Mammary epithelial cell (primary cell): ENCODE data around the gene MSANTD1.

ENCODE experiments used
- EZH2 ChIP-seq: IDR thresholded peaks from 2 replicates; pipeline ENCODE4 v1.6.1; 2012; ENCODE audit warnings: low read length, inconsistent platforms, borderline replicate concordance
- TF ChIP-seq, protein P1 (sequence below), 2 donors: IDR thresholded peaks in 1 of 2; conservative IDR thresholded peaks in 1 of 2; 2 replicates each; pipeline ENCODE4 v1.5.1; 2011 to 2012; ENCODE audit warnings: inconsistent platforms in 2 of 2, low read length in 2 of 2, mild to moderate bottlenecking in 2 of 2, control low read depth in 1 of 2, low read depth in 1 of 2; ENCODE audit not compliant: insufficient read depth in 1 of 2; ENCODE audit errors: extremely low read depth in 1 of 2

DNA sequence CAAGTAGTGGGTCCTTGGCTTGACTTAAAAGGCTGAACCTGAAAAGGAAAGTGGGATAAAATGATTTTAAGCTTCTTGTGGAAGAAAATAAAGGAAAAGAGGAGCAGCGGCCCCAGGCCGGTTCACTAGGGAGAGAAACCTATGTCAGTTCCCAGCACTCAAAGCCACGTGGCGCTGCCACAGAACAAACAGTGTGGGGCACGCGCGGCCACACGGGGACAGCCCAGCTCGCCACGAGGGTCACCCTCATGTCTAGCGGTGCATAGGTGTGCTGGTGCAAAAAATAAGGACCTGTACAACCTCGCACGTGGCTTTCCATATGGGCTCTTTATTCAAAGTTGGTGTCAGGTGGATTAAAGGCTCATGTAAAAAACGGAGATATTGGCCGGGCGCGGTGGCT lies 17.1 kb downstream of the MSANTD1 start:
- TF ChIP-seq, protein P1, sequence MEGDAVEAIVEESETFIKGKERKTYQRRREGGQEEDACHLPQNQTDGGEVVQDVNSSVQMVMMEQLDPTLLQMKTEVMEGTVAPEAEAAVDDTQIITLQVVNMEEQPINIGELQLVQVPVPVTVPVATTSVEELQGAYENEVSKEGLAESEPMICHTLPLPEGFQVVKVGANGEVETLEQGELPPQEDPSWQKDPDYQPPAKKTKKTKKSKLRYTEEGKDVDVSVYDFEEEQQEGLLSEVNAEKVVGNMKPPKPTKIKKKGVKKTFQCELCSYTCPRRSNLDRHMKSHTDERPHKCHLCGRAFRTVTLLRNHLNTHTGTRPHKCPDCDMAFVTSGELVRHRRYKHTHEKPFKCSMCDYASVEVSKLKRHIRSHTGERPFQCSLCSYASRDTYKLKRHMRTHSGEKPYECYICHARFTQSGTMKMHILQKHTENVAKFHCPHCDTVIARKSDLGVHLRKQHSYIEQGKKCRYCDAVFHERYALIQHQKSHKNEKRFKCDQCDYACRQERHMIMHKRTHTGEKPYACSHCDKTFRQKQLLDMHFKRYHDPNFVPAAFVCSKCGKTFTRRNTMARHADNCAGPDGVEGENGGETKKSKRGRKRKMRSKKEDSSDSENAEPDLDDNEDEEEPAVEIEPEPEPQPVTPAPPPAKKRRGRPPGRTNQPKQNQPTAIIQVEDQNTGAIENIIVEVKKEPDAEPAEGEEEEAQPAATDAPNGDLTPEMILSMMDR (conservative IDR thresholded peaks at IDR 0.05 in 1 of 2, IDR thresholded peaks at IDR 0.05 in 1 of 2; ENCODE audit: extremely low read depth in 1 of 2, insufficient read depth in 1 of 2, low read depth in 1 of 2, low read length in 2 of 2), result no peak
- no peak for TF ChIP-seq EZH2
